GM12864 (cell line): ENCODE results near the gene LRSAM1.

Source experiments
- DNase-seq: peaks from one replicate; pipeline ENCODE4 v3.0.0-alpha.2; 2011; ENCODE audit warnings: low read depth
- H3K4me3 ChIP-seq: 2 replicates; pipeline ENCODE4 v1.5.1; 2011; ENCODE audit warnings: mild to moderate bottlenecking, low read depth, low read length, control low read depth
- CTCF ChIP-seq: IDR thresholded peaks from 2 replicates; pipeline ENCODE4 v1.5.1; 2011; ENCODE audit warnings: low read depth, mild to moderate bottlenecking, moderate library complexity, low read length, control low read depth, inconsistent platforms; ENCODE audit errors: missing control alignments

The LRSAM1 gene

GRCh38 chr9:127421057-127421456 is 30.3 kb upstream of the LRSAM1 start:
- no peak overlapping the region for H3K4me3 ChIP-seq
- no peak for DNase-seq
- no peak for TF ChIP-seq CTCF

- no peak for TF ChIP-seq CTCF
- H3K4me3 ChIP-seq = no peak overlapping the region
- no peak for DNase-seq
Observed at GRCh38 chr9:127422133-127422782, 29.1 kb upstream of the LRSAM1 start.

DNA sequence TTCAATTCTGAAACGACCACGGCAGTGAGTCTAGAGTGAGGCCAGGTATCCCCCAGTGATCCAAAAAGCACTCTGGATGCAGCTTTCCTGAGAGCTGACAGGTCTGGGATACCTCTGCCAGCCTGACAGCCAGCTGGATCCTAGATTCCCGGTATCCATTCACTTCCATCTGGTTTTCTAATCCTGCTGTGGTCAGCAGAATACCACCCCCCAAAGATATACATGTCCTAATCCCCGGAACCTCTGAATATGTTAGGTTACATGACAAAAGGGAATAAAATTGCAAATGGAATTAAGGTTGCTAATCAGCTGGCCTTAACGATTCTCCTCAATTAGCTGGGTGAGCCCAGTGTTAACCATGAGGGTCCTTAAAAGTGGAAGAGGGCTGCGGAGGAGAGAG is 28.5 kb upstream of the LRSAM1 start:
- no peak for DNase-seq
- TF ChIP-seq CTCF = no peak
- peak overlapping the region; percentile 95 for H3K4me3 ChIP-seq

DNA sequence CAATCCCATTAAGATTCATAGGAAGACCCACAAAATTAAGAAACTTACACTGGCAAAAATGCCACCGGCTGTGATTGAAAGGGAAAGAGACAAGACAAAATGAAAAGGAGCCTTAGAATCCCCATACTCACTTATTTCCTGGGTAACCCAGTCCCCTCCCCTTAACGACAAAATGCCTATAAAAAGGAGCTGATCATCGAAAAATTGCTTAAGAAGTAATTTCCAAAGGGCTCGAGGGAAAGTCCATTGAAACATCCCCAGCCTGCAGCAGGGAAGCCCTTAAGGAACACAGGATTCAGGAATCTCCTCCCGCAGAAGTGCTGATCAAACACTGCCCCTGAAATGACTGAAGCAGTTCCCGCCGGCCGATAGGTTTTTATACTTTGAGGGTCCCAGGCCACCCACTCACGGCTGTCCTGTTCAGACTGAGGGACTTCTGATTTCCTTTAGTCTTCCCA is 27.8 kb upstream of the LRSAM1 start:
- TF ChIP-seq CTCF = no peak
- peak overlapping the region; percentile 95 for H3K4me3 ChIP-seq
- DNase-seq = no peak

DNA sequence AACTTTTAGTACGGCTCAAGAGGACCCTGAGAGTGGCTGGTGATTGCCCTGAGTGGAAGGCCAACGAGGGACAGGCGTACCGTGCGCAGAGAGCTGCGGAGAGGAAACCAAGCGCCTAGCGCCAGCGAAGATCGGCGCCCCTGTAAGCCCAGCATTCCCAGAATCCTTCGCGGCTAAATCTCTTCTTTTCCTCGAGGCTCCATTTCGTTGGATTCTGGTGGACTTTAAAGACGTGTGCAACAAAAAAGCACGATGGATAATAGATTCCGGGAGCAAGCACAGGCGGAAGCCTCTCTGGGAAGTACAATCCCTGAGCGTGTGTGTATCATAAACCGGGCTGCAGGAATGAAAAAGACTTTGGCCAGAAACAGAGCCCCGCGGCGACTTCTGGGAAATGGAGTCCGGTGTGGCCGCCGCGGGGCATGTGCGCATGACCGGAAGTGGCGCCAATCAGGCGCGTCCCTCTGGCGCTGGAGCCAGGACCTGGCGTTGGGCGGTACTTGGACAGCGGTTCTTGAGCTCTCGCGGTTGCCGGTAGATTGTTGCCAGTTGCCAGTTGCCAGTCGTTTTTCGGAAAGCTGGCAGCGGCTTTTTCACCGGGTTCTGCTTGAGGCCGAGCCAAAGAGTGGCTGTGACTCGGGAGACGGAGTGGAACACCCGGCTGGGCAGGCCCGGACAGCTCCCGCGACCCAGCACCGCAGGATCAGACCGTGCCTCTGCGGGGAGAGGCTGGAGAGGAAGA is 27.2 kb upstream of the LRSAM1 start, which contains the start of gene ZNF79:
Gene ZNF79, plus strand, starts transcription at position 449 of the 742 bp plus-strand sequence. CDS start 406 bp downstream, outside the sequence.
- peak within 1 kb of the TSS; percentile 95 for H3K4me3 ChIP-seq
- peak; percentile 74 for DNase-seq
- TF ChIP-seq CTCF = no peak

GRCh38 chr9:127424676-127424999 is 26.7 kb upstream of the LRSAM1 start:
- peak overlapping the region; percentile 95 for H3K4me3 ChIP-seq
- no peak for DNase-seq
- no peak for TF ChIP-seq CTCF
